Spleen (tissue), 11 donors: ENCODE results near the gene GGN. TPM values are rescaled to one million over a fixed set of nuclear protein-coding genes. Genes with fewer than 3 reads are reported as not detected.

ENCODE experiments used
- DNase-seq: peaks from one replicate; pipeline ENCODE4 v3.0.0-alpha.2; 2020
- H3K27ac ChIP-seq, 8 donors: fragments of 200-600 bp; sonication (generic) in 7 of 8; 1 replicate in 4 of 8; 2 replicates in 4 of 8; pipeline versions ENCODE4 v1.5.0 to v1.8.0; 2016 to 2021; ENCODE audit warnings: inconsistent platforms in 4 of 8, mild to moderate bottlenecking in 4 of 8, moderate library complexity in 1 of 8
- H3K27me3 ChIP-seq, 7 donors: fragments of 200-600 bp; sonication (generic) in 6 of 7; replicated peaks in 1 of 7; 1 replicate in 4 of 7; 2 replicates in 3 of 7; pipeline versions ENCODE4 v1.5.0 to v1.8.0; 2016 to 2021; ENCODE audit warnings: inconsistent platforms in 3 of 7, mild to moderate bottlenecking in 1 of 7
- H3K36me3 ChIP-seq, 6 donors: fragments of 200-600 bp; sonication (generic) in 5 of 6; 1 replicate in 4 of 6; 2 replicates in 2 of 6; pipeline versions ENCODE4 v1.5.0 to v1.8.0; 2016 to 2021; ENCODE audit warnings: inconsistent platforms in 2 of 6
- H3K4me1 ChIP-seq, 6 donors: fragments of 200-600 bp; sonication (generic) in 5 of 6; 1 replicate in 3 of 6; 2 replicates in 3 of 6; pipeline versions ENCODE4 v1.5.0 to v1.8.0; 2016 to 2021; ENCODE audit warnings: inconsistent platforms in 3 of 6
- H3K4me3 ChIP-seq, 8 donors: fragments of 200-600 bp; sonication (generic) in 7 of 8; 1 replicate in 4 of 8; 2 replicates in 4 of 8; pipeline versions ENCODE4 v1.5.0 to v1.8.0; 2016 to 2021; ENCODE audit warnings: inconsistent platforms in 4 of 8, mild to moderate bottlenecking in 4 of 8, moderate library complexity in 2 of 8
- H3K9me3 ChIP-seq, 8 donors: fragments of 200-600 bp; sonication (generic) in 7 of 8; 1 replicate in 4 of 8; 2 replicates in 4 of 8; pipeline versions ENCODE4 v1.5.0 to v1.8.0; 2016 to 2021; ENCODE audit warnings: inconsistent platforms in 4 of 8
- POLR2A ChIP-seq, 3 donors: fragments of 450-650 bp; IDR thresholded peaks; one replicate each; pipeline ENCODE4 v1.5.1; 2017; ENCODE audit warnings: antibody characterized with exemption in 3 of 3, mild to moderate bottlenecking in 1 of 3
- POLR2AphosphoS5 ChIP-seq, 3 donors: sonication (generic); formaldehyde crosslinking; IDR thresholded peaks; one replicate each; pipeline ENCODE4 v1.5.1; 2017; ENCODE audit warnings: antibody characterized with exemption in 3 of 3
- WGBS, 5 donors: extraction: QIAGEN DNeasy Blood & Tissue Kit in 3 of 5; methylation state at CpG; one replicate each; pipeline versions ENCODE4 v1.1.5 to v1.1.7; 2013 to 2018; 5-methylcytosine and 5-hydroxymethylcytosine counted together
- intact Hi-C: fragments of 100-400 bp; cut with DNase I; formaldehyde crosslinking; loops from one replicate; pipeline ENCODE4 v1.15.0; 2023; ENCODE audit warnings: low total_unique reads
- polyA plus RNA-seq, 3 donors: library from polyadenylated mRNA; stranded (reverse); fragments of 200-250 nt; gene quantifications; one replicate each; pipeline ENCODE4 v1.2.1, GENCODE V29; 2013
- total RNA-seq, 7 donors: library from RNA; depleted of rRNA in 3 of 7; stranded (reverse); fragments of >200 nt in 3 of 7; fragmentation: NEBNext Ultra II Directional in 4 of 7; extraction: Animal tissue kit (Norgen Biotek cat#: 25700) in 4 of 7; gene quantifications; one replicate each; pipeline versions ENCODE4 v1.1.0 to v1.2.1, GENCODE V29; 2016 to 2021
- TF ChIP-seq, protein P1 (sequence below), 11 experiments: fragments of 200-600 bp in 7 of 11; fragments of 450-650 bp in 4 of 11; sonication (generic) in 4 of 11; IDR thresholded peaks in 8 of 11; conservative IDR thresholded peaks in 3 of 11; 1 replicate in 7 of 11; 2 replicates in 4 of 11; pipeline versions ENCODE4 v1.4.0 to v1.8.0; 2016 to 2021; ENCODE audit warnings: antibody characterized with exemption in 11 of 11, inconsistent platforms in 4 of 11, mild to moderate bottlenecking in 1 of 11
- donor health status: healthy with polysubstance abuse.
- donor health status: DM: no; HTN: no; CAD: no; lungs with moderate emphysema.
- donor health status: DM: no; HTN: no; CAD: no.
- donor health status: Bipolar disorder and iron deficiency.
- donor health status: healthy.
- donor health status: DM: no; HTN: no; CAD: no.
- donor health status: DM: yes; HTN: yes; CAD: no.

GGN gene
- total and polyA plus RNA-seq, 10 donors, result 0.08 to 0.19 TPM; not detected in 8

DNA sequence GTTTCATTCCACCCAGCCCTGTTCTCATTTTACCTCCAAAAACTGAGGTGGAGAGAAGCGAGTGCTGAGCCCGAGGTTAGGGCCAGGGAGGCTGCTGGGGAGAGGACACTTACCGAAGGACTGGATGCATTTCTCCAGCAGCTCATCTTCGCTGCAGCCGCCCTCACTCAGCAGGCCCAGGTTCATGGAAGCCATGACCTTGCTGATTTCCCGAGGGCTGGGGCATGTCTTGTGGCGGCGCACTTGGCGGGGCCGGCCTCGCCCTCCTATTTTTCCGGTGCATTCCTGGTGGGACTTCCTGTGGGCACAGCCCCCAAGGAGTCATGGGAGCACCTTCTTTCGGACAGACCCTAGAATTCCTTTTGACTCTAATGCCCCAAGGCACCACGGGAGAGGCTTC is 34.0 kb upstream of the GGN start:
- Histone ChIP-seq H3K4me3 (no peak overlapping the region), H3K9me3 (no peaks in the 10 kb centered on the region), H3K36me3 (peaks cover 0 to 39% (median 0%) of the 10 kb centered on the region in 6 donors), H3K27me3 (peaks cover 0 to 5% (median 0%) of the 10 kb centered on the region in 7 donors), H3K4me1 (peaks cover 7 to 85% (median 29%) of the 10 kb centered on the region in 6 donors), H3K27ac (no peak overlapping the region)
- DNase-seq, result no peak
- 69 to 83% (median 76%) methylated on average over 14 of the region's 14 CpGs for WGBS, 5 donors
- TF ChIP-seq, protein P1, sequence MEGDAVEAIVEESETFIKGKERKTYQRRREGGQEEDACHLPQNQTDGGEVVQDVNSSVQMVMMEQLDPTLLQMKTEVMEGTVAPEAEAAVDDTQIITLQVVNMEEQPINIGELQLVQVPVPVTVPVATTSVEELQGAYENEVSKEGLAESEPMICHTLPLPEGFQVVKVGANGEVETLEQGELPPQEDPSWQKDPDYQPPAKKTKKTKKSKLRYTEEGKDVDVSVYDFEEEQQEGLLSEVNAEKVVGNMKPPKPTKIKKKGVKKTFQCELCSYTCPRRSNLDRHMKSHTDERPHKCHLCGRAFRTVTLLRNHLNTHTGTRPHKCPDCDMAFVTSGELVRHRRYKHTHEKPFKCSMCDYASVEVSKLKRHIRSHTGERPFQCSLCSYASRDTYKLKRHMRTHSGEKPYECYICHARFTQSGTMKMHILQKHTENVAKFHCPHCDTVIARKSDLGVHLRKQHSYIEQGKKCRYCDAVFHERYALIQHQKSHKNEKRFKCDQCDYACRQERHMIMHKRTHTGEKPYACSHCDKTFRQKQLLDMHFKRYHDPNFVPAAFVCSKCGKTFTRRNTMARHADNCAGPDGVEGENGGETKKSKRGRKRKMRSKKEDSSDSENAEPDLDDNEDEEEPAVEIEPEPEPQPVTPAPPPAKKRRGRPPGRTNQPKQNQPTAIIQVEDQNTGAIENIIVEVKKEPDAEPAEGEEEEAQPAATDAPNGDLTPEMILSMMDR (IDR thresholded peaks at IDR 0.05 in 8 of 11, conservative IDR thresholded peaks at IDR 0.05 in 3 of 11), result no peak
- TF ChIP-seq POLR2A (IDR thresholded peaks at IDR 0.05) (no peak), POLR2AphosphoS5 (IDR thresholded peaks at IDR 0.05) (no peak)
- intact Hi-C loops, result no loop called here

DNA sequence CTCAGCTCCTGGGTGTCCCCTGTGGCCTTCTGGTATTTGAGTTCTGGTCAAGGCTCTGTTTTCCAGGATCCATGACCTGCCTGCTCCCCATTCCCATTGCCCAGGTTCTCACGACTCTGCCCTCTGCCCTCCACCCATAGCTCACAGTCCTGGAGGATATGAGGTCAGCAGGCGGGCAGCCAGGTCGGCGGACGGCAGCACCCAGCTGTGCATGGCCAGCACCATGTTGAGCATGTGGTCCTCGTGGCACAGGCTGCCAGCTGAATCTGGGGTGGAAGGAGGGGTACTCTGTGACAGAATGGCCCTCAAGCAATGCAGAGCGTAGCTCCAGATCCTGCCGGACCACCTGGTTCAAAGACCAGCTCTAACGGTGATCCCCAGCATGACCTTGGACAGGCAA is 33.1 kb upstream of the GGN start:
- no peak for TF ChIP-seq POLR2A (IDR thresholded peaks at IDR 0.05)
- TF ChIP-seq POLR2AphosphoS5 (IDR thresholded peaks at IDR 0.05), result no peak
- TF ChIP-seq, protein P1 (IDR thresholded peaks at IDR 0.05 in 8 of 11, conservative IDR thresholded peaks at IDR 0.05 in 3 of 11), result no peak
- Histone ChIP-seq H3K27ac (no peak overlapping the region), H3K27me3 (peaks cover 0 to 5% (median 0%) of the 10 kb centered on the region in 7 donors), H3K4me1 (peaks cover 7 to 80% (median 22%) of the 10 kb centered on the region in 6 donors), H3K9me3 (no peaks in the 10 kb centered on the region), H3K36me3 (peaks cover 0 to 48% (median 0%) of the 10 kb centered on the region in 6 donors), H3K4me3 (no peak overlapping the region)
- no peak for DNase-seq
- 85 to 95% (median 90%) methylated on average over 5 to 9 of the region's 9 CpGs for WGBS, 5 donors
- intact Hi-C loops, result no loop called here

DNA sequence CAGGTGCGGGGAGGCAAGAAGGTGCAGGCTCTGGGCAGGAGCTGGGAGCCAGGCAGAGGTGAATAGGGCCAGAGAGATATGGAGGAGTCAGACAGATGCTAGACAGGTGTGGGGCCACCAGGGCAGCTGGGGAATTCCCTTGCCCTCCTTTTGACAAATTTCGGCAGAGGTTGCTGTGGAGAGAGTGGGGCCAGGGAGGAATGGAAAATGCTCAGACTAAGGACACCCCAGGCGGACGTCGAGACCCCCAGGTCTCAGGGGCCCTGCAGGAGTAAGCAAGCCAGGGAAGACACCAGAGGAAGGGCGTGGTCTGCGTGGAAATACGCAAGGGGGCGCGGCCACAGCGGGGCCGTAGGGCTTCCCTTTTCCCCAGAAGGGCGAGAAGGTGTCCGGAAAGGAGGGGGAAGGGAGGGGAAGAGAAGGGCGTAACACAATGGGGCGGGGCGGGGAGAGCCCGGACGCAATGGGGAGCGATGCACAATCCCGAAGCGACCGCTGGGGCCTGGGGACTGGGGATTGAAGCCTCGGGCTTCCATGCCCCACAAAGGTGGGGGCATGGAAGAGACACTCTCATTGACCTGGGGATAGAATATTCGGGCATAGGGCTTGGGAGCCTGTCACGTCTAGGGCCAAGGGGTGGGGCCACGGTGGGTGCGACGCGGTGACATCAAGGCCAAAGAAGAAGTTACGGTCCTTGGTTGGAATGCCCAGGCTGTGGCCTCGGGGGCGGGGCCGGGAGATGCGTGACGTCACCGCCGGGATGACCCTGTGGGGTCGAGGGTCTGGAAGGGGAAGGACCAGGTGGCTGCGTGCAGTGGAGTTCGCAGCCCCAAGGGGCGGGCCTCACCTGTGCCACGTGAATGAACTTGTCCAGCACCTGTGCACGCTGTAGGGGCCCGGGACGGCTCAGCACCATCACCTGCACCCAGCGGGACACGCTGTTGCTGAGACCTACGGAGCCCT is 30.0 kb upstream of the GGN start:
- WGBS, 5 donors, result 7 to 16% (median 14%) methylated on average over 39 to 49 of the region's 49 CpGs
- Histone ChIP-seq H3K9me3 (no peaks in the 10 kb centered on the region), H3K4me3 (peak overlapping the region in 7 of 8 donors; percentile 23 to 66 (median 42)), H3K27ac (peak overlapping the region; percentile 48 to 90 (median 78)), H3K4me1 (peaks cover 7 to 54% (median 18%) of the 10 kb centered on the region in 6 donors), H3K27me3 (no peaks in the 10 kb centered on the region), H3K36me3 (peaks cover 0 to 79% (median 2%) of the 10 kb centered on the region in 6 donors)
- peak; percentile 95 for DNase-seq
- no peak for TF ChIP-seq POLR2A (IDR thresholded peaks at IDR 0.05)
- peak; percentile 76 to 78 (median 78) for TF ChIP-seq POLR2AphosphoS5 (IDR thresholded peaks at IDR 0.05)
- TF ChIP-seq, protein P1 (IDR thresholded peaks at IDR 0.05 in 8 of 11, conservative IDR thresholded peaks at IDR 0.05 in 3 of 11), result peak in 4 of 11 experiments; percentile 35 to 47 (median 40)
- intact Hi-C loops, result no loop called here

DNA sequence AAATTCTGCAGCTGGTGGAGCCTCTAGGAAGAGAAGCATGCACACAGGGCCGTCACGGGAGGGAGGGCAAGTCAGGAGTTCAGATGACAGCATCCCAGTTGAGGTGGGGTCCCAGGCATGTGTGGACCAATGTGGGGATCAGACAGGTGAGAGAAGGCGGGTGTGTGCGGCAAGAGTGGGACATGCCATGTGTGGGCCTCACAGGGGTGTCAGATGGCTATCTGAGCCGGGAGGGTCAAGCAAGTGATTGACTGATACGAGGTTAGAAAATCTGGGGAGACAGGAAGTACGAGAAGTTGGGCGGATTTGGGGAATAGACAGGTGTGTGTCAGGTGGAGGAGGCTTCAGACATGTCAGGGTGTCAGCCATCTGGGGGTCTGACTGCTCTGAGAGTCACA is 29.3 kb upstream of the GGN start:
- WGBS, 5 donors, result 79 to 83% (median 81%) methylated on average over 8 of the region's 8 CpGs
- Histone ChIP-seq H3K27me3 (no peaks in the 10 kb centered on the region), H3K4me1 (peaks cover 7 to 47% (median 18%) of the 10 kb centered on the region in 6 donors), H3K4me3 (peak overlapping the region in 2 of 8 donors; percentile 42 to 66), H3K27ac (peak overlapping the region; percentile 15 to 90 (median 78)), H3K9me3 (no peaks in the 10 kb centered on the region), H3K36me3 (peaks cover 0 to 82% (median 7%) of the 10 kb centered on the region in 6 donors)
- intact Hi-C loops, result no loop called here
- TF ChIP-seq, protein P1 (IDR thresholded peaks at IDR 0.05 in 8 of 11, conservative IDR thresholded peaks at IDR 0.05 in 3 of 11), result no peak
- TF ChIP-seq POLR2AphosphoS5 (IDR thresholded peaks at IDR 0.05) (no peak), POLR2A (IDR thresholded peaks at IDR 0.05) (no peak)
- no peak for DNase-seq
